Right atrium auricular region (tissue), 2 donors: Measurements from ENCODE around the gene KCNE3. TPM values are rescaled to one million over a fixed set of nuclear protein-coding genes. Genes with fewer than 3 reads are reported as not detected.
"Not testable (repeated sequence)": the region's sequence is repeated elsewhere in the genome, so short reads cannot be mapped to it uniquely, and the experiment has no call there.

Source experiments
- DNase-seq: peaks from one replicate; pipeline ENCODE4 v3.0.0-alpha.2; 2019; ENCODE audit warnings: low spot score
- H3K27ac ChIP-seq, 2 donors: fragments of 200-600 bp; sonication (generic); 1 replicate in 1 of 2; 2 replicates in 1 of 2; pipeline ENCODE4 v1.5.1; 2016 to 2019
- H3K27me3 ChIP-seq, 2 donors: fragments of 200-600 bp; sonication (generic); one replicate each; pipeline versions ENCODE4 v1.5.1 to v1.6.0; 2017 to 2019
- H3K36me3 ChIP-seq: fragments of 200-600 bp; sonication (generic); one replicate; pipeline ENCODE4 v1.5.1; 2016
- H3K4me1 ChIP-seq, 2 donors: fragments of 200-600 bp; sonication (generic); one replicate each; pipeline versions ENCODE4 v1.5.1 to v1.6.0; 2017 to 2019
- H3K4me3 ChIP-seq, 2 donors: fragments of 200-600 bp; sonication (generic); 1 replicate in 1 of 2; 2 replicates in 1 of 2; pipeline ENCODE4 v1.5.1; 2017 to 2019; ENCODE audit warnings: mild to moderate bottlenecking in 1 of 2, moderate library complexity in 1 of 2
- H3K9me3 ChIP-seq, 2 donors: fragments of 200-600 bp; sonication (generic); one replicate each; pipeline ENCODE4 v1.5.1; 2019
- total RNA-seq, 2 donors: library from RNA; depleted of rRNA; stranded (reverse); fragments of >200 nt; gene quantifications; one replicate each; pipeline ENCODE4 v1.1.0, GENCODE V29; 2016
- TF ChIP-seq, protein P1 (sequence below), 2 donors: fragments of 200-600 bp; sonication (generic); IDR thresholded peaks; one replicate each; pipeline ENCODE4 v1.5.1; 2019; ENCODE audit warnings: antibody characterized with exemption in 2 of 2

Gene KCNE3
- total RNA-seq, 2 donors from 2014 or later, result 1.4 to 3.3 TPM

DNA sequence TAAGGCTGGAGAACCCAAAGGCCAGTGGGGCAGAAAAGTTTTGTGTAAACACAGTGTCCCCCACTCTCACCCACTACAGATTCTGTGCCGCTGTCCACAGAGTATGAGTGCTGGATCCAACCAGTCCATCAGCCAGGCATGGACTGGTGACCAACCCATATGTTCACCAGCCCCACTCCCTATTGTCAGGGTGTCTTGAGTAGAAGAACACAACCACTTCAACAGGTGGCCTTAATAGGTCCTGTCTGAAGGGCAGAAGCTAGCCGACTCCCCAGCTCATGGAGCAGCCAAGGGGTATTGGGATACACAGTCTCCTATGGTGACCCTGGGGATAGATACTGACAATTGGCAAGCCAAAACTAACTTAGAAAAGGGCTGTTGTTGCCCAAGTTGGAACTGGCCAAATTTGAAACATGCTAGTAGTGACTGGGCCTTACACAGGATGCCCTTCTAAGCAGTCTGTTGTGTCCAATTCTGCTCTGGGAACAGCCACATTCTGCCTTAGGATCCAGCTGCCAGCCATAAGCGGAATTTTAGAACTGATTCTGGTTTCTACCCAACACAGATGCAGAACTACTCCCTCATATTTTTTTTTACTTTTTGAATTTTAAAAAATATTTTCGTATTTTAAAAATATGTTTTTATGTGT lies 49.4 kb downstream of the KCNE3 start:
- H3K36me3 ChIP-seq, result no peaks in the 10 kb centered on the region
- TF ChIP-seq, protein P1, sequence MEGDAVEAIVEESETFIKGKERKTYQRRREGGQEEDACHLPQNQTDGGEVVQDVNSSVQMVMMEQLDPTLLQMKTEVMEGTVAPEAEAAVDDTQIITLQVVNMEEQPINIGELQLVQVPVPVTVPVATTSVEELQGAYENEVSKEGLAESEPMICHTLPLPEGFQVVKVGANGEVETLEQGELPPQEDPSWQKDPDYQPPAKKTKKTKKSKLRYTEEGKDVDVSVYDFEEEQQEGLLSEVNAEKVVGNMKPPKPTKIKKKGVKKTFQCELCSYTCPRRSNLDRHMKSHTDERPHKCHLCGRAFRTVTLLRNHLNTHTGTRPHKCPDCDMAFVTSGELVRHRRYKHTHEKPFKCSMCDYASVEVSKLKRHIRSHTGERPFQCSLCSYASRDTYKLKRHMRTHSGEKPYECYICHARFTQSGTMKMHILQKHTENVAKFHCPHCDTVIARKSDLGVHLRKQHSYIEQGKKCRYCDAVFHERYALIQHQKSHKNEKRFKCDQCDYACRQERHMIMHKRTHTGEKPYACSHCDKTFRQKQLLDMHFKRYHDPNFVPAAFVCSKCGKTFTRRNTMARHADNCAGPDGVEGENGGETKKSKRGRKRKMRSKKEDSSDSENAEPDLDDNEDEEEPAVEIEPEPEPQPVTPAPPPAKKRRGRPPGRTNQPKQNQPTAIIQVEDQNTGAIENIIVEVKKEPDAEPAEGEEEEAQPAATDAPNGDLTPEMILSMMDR (IDR thresholded peaks at IDR 0.05), result no peak
- no peaks in the 10 kb centered on the region for H3K9me3 ChIP-seq
- H3K4me1 ChIP-seq, result no peaks in the 10 kb centered on the region
- peak overlapping the region; percentile 69 for H3K27ac ChIP-seq
- H3K27me3 ChIP-seq, result no peaks in the 10 kb centered on the region
- no peak overlapping the region for H3K4me3 ChIP-seq
- DNase-seq, result no peak

DNA sequence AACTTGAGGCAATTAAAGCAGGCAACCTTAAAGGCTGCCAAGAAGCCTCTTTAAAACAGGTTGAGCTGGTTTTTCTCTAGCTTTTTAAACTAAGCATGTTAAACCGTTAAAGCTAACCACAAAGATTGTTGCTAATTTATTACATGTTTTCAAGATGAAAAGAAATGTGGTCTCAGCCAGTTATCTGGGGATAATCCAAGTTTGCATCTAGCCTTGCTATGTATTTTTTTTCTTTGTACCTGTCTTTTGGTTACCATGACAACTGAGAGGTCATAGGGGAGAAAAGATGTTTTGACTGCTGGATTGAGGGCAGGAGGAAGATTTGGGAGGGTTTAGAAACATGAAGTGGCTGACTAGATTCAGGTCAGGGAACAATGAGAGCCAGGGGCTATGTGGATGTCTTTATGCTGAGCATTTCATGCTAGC lies 50.0 kb downstream of the KCNE3 start:
- Histone ChIP-seq H3K4me3 (no peak overlapping the region), H3K9me3 (no peaks in the 10 kb centered on the region), H3K27me3 (no peaks in the 10 kb centered on the region), H3K36me3 (no peaks in the 10 kb centered on the region), H3K27ac (peak overlapping the region in 1 of 2 donors; percentile 69), H3K4me1 (no peaks in the 10 kb centered on the region)
- DNase-seq, result no peak
- TF ChIP-seq, protein P1 (IDR thresholded peaks at IDR 0.05), result no peak

DNA sequence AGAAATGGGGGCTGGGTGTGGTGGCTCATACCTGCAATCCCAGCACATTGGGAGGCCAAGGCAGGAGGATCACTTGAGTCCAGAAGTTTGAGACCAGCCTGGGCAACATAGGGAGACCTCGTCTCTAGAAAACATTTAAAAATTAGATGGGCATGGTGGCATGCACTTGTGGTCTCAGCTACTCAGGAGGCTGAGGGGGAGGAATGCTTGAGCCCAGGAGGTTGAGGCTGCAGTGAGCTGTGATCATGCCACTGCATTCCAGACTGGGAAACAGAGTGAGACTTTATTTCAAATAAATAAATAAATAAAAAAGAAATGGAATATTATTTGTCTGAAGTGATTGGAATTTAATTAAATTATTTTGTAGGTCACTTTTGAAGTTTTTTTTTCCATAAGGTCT lies 50.4 kb downstream of the KCNE3 start:
- not testable (repeated sequence) for H3K4me3 ChIP-seq, H3K27ac ChIP-seq

DNA sequence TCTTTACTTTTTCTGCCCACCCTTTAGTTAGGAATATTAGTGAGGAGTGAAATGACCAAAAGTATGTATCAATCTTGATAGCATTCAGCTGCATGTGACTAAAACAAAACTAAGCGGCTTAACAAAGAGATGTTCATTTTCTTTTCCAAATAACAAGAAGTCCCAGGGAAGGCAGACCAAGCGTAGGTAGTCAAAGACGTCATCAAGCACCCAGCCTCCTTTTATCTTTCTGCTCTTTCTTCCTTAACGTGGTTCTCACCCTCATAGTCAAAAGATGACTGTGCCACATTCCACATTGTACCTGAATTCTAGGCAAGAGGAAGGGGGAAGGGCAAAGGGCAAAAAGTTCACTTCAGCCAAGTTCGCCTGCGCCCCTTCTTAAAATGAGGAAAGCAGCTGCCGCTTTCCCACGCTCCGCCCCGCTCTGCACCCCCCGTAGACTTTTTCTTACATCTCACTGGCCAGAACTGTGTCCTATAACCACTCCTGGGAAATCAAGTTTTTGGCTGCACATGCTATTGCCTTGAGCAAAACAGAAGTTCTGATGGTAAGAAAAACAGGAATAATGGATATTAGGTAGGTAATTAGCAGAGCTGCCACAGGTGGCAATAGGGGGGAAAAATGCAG lies 54.5 kb downstream of the KCNE3 start:
- Histone ChIP-seq H3K4me3 (no peak overlapping the region), H3K4me1 (no peaks in the 10 kb centered on the region), H3K27me3 (no peaks in the 10 kb centered on the region), H3K27ac (no peak overlapping the region), H3K36me3 (no peaks in the 10 kb centered on the region), H3K9me3 (no peaks in the 10 kb centered on the region)
- DNase-seq, result no peak
- TF ChIP-seq, protein P1 (IDR thresholded peaks at IDR 0.05), result no peak

More for the DNA sequence above, 50.4 kb downstream of the KCNE3 start:
- DNase-seq, H3K9me3 ChIP-seq, H3K36me3 ChIP-seq, H3K4me1 ChIP-seq, H3K27me3 ChIP-seq: not testable (repeated sequence)

DNA sequence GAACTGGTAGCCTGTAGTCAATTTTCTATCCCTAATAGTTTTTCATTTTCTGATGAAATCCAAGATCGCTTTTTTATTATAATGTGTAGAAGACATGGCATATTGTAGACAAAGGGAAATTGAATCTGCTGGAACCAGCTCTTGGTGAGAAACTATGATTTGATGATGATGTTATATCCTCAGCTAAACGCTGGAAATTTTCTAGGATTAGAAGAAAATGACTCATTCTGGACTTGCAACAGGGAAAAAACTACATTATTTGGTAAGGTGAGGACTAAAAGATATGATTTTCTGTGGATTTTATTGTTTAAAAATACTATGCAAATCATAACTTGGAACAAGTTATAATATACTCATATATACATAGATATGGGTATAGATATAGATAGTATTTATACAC lies 55.0 kb downstream of the KCNE3 start:
- TF ChIP-seq, protein P1 (IDR thresholded peaks at IDR 0.05), result no peak
- no peaks in the 10 kb centered on the region for H3K4me1 ChIP-seq
- no peaks in the 10 kb centered on the region for H3K27me3 ChIP-seq
- H3K4me3 ChIP-seq, result no peak overlapping the region
- H3K9me3 ChIP-seq, result no peaks in the 10 kb centered on the region
- no peaks in the 10 kb centered on the region for H3K36me3 ChIP-seq
- H3K27ac ChIP-seq, result no peak overlapping the region
- DNase-seq, result no peak

DNA sequence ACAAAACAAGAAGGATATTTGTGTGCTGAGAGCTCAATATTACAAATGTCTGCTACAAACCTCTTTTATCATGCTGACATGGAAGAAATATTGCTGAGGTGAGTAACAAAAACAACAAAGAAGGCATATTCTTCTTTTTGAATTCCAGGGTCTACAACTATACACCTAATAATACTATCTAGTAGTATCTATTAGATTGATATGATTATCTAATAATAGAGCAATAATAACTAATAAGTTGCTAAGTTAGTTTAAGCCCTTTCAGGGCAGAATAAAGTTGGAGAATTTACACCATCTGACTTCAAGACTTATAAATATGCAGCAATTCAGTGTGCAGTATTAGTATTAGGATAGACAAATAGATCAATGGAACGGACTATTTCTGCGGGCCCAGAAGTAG lies 57.7 kb downstream of the KCNE3 start:
- Histone ChIP-seq H3K4me1 (no peaks in the 10 kb centered on the region), H3K27me3 (no peaks in the 10 kb centered on the region)
- no peak for DNase-seq

More for the DNA sequence above, 57.7 kb downstream of the KCNE3 start:
- TF ChIP-seq, protein P1 (IDR thresholded peaks at IDR 0.05), result no peak
- H3K36me3 ChIP-seq, result no peaks in the 10 kb centered on the region
- no peak overlapping the region for H3K27ac ChIP-seq
- no peak overlapping the region for H3K4me3 ChIP-seq
- no peaks in the 10 kb centered on the region for H3K9me3 ChIP-seq

Other genes starting within 250 kb of the KCNE3 start
- gene P4HA3, start 155.9 kb downstream of the KCNE3 start, total RNA-seq, result under 1 TPM in 1 of 2 donors, not detected in 1; 0.75 TPM
- 1 to 10 TPM; 2.3 to 3.4 TPM for gene PGM2L1, start 69.1 kb downstream of the KCNE3 start, total RNA-seq
- 1 to 10 TPM; 2.9 to 4.8 TPM for gene LIPT2, start 26.2 kb upstream of the KCNE3 start, total RNA-seq
- 1 to 10 TPM; 4.6 to 7.0 TPM for gene POLD3, start 125.0 kb upstream of the KCNE3 start, total RNA-seq